ENCODE results near the gene GPC6. TPM values are rescaled to one million over a fixed set of nuclear protein-coding genes. Genes with fewer than 3 reads are reported as not detected.

The GPC6 gene
- total and polyA plus RNA-seq, 4 donors = 5.9 to 29.1 (median 18.2) TPM

GRCh38 chr13:93965587-93965986, 739.0 kb downstream of the GPC6 start:
- Histone ChIP-seq H3K27me3 (ENCODE audit: control insufficient read depth in 4 of 4, insufficient read depth in 4 of 4, low read length in 3 of 4) (no peaks in the 10 kb centered on the region), H3K4me3 (ENCODE audit: low read depth in 1 of 3, low read length in 3 of 3) (no peak overlapping the region), H3K4me1 (ENCODE audit: control insufficient read depth in 4 of 4, insufficient read depth in 4 of 4, low read length in 3 of 4) (peaks cover 0 to 8% (median 4%) of the 10 kb centered on the region in 4 donors), H3K36me3 (ENCODE audit: control insufficient read depth in 4 of 4, insufficient read depth in 3 of 4, low read depth in 1 of 4, low read length in 3 of 4) (no peaks in the 10 kb centered on the region), H3K27ac (ENCODE audit: low read depth in 1 of 2, low read length in 2 of 2) (no peak overlapping the region), H3K9me3 (ENCODE audit: control insufficient read depth in 4 of 4, low read length in 3 of 4) (no peaks in the 10 kb centered on the region), H3K9ac (ENCODE audit: low read depth in 1 of 2, low read length in 2 of 2) (no peak overlapping the region)
- TF ChIP-seq NR2F2 (IDR thresholded peaks at IDR 0.05) = no peak
- TF ChIP-seq RXRA (IDR thresholded peaks at IDR 0.05) = no peak
- TF ChIP-seq ATF3 (IDR thresholded peaks at IDR 0.05) = no peak
- no peak for TF ChIP-seq SP1 (IDR thresholded peaks at IDR 0.05)
- TF ChIP-seq MAX (IDR thresholded peaks at IDR 0.05) = no peak
- TF ChIP-seq ZBTB33 (IDR thresholded peaks at IDR 0.05) = no peak
- no peak for TF ChIP-seq HNF4G (IDR thresholded peaks at IDR 0.05)
- TF ChIP-seq REST (IDR thresholded peaks at IDR 0.05) = no peak
- TF ChIP-seq EGR1 (IDR thresholded peaks at IDR 0.05; ENCODE audit: low read depth in 2 of 2) = no peak
- TF ChIP-seq CTCF (IDR thresholded peaks at IDR 0.05; ENCODE audit: low read depth, low read length, missing input control) = no peak
- TF ChIP-seq JUND (IDR thresholded peaks at IDR 0.05) = no peak
- no peak for TF ChIP-seq GABPA (IDR thresholded peaks at IDR 0.05 in 1 of 2, conservative IDR thresholded peaks at IDR 0.05 in 1 of 2)
- TF ChIP-seq YY1 (IDR thresholded peaks at IDR 0.05) = no peak
- TF ChIP-seq TAF1 (conservative IDR thresholded peaks at IDR 0.05) = no peak
- TF ChIP-seq FOXA2 (IDR thresholded peaks at IDR 0.05) = no peak
- no peak for TF ChIP-seq FOXA1 (IDR thresholded peaks at IDR 0.05)
- no peak for TF ChIP-seq HNF4A (conservative IDR thresholded peaks at IDR 0.05)
- TF ChIP-seq RAD21 (IDR thresholded peaks at IDR 0.05) = no peak
- WGBS = 92% methylated on average over 3 of the region's 3 CpGs
- no peak for DNase-seq (ENCODE audit: low spot score)

Measured in liver (tissue), 9 donors.